ENCODE data around the gene SKIC8.

GRCh38 chr15:78272776-78273175 lies 26.6 kb downstream of the SKIC8 start:
- TF ChIP-seq CTCF (IDR thresholded peaks at IDR 0.05) (no peak), POLR2A (IDR thresholded peaks at IDR 0.05) (no peak)
